ENCODE results near the gene RTN4. TPM values are rescaled to one million over a fixed set of nuclear protein-coding genes. Genes with fewer than 3 reads are reported as not detected.

RTN4 gene
- total RNA-seq, 1 experiment from 2014 or later: 249 TPM

DNA sequence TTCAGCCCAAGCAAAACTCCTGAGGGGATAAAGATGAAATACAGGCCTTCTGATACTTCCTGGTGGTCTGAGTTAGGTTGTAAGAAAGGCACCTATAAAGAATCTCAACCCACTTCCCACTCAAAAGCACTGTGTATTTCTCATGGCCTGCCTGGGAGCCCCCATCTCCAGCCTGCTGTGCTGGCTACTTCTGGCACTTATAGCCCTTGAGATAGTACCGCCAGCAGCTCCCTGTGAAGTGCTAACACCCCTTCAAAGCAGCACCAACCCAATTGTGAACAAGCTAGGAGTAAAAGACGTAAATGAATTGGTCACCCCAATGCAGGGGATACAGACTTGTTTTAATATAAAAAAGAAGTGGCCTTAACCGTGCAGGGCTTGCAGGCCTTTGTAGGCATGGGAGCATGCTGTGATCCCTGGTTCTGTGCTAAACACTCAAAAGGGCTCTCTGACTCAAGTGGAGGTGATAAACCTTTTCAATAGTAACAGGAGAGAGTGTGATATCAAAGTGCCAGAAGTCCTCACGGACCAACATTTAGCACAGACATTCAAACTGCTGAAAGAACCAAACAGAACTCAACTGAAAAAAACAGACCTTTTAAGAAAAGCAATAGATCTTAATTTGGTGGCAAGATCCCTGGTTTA, 80.8 kb downstream of the RTN4 start:
- DNase-seq (ENCODE audit: low read depth): no peak

GRCh38 chr2:54968561-54969218, 81.6 kb downstream of the RTN4 start:
- peak; percentile 14 for DNase-seq (ENCODE audit: low read depth)

GRCh38 chr2:54967759-54968365, 82.4 kb downstream of the RTN4 start:
- DNase-seq (ENCODE audit: low read depth): no peak

DNA sequence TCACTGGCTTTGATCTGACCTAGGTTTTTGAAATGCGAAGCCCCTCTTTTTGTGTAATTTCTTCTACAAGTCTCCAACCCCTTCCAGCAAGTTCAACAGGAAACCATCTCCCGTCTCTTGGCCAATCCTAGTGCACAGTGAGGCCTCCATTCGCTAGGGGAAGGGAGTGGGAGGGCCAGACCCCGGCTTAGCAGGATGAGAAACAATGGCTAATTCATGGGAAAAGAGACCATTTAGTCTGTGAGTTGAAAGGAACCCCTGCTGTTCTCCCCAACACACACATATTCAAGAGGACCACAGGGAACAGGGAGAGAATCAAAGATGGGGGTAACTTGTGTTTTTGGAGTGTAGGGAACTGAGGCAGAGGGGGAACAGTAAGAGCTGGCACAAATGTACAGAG, 83.0 kb downstream of the RTN4 start:
- DNase-seq (ENCODE audit: low read depth): no peak

GRCh38 chr2:54966837-54967236, 83.4 kb downstream of the RTN4 start:
- no peak for DNase-seq (ENCODE audit: low read depth)

DNA sequence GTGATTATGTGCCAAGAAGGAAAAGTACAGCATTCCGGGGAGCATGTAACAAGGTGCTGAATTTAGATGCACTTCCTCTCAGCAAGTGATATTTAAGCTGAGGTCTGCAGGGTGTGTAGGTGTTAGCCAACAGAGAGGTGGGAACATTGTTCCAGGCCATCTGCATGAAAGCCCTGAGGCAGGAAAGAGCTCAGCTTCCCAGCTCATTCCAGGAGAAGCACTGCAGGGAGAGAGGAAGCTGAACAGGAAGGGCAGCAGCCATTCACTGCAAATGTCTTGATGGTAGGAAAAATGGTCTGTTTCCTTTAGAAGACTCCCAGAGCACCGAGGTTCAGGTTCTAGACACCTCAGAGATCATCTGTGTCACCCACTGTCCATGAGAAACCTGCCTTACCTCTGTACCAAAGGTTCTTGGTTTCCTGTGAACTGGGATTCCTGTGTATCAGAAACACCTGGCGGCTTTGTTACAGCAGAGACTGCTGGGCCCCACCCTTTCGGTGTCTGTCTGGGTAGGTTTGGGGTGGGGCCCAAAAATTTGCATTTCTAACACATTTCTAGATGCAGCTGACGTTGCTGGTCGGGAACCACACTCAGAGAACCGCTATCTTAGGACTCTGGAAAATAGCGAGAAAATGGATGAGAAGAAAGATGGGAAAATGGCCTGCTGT, 84.0 kb downstream of the RTN4 start:
- peak; percentile 57 for DNase-seq (ENCODE audit: low read depth)

GRCh38 chr2:54965425-54965824, 84.8 kb downstream of the RTN4 start:
- DNase-seq (ENCODE audit: low read depth): no peak

DNA sequence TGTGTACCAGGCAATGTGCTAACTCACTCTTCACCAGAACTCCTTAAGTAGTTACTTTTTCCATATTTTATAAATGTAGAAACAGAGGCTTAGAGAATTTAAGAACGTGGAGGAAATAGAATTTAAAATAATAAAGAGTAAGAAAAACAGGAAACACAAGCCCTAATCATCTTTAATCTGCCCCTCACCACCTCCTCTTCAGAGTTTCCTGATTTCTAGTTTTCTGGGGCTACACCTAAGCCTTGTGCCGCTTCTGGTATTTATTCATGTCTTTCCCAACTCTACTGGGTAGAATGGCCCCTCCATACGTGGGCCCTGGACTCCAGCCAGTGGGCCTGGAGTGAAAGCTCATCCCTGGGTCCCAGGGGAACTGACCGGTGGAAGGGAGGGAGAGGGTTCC, 85.4 kb downstream of the RTN4 start:
- no peak for DNase-seq (ENCODE audit: low read depth)

GRCh38 chr2:54964271-54964670, 86.0 kb downstream of the RTN4 start:
- DNase-seq (ENCODE audit: low read depth): peak; percentile 86

DNA sequence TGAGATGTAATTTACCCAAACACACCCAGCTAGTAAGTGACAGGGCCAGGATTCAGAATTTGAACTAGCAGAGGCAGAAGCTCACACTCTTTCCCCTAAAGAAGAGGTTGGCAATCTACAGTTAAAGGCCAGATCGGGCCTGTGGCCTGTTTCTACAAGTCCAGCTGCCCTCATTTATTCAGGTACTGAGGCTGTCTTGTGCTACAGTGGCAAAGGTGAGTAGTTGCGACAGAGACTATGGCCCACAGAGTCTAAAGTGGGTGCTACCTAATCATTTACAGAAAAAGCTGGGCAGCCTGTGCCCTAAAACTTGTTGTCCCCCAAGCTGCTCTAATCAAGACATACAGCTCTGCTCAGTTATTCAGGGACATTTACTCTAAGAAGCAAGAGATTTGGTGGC, 86.8 kb downstream of the RTN4 start:
- DNase-seq (ENCODE audit: low read depth): no peak

DNA sequence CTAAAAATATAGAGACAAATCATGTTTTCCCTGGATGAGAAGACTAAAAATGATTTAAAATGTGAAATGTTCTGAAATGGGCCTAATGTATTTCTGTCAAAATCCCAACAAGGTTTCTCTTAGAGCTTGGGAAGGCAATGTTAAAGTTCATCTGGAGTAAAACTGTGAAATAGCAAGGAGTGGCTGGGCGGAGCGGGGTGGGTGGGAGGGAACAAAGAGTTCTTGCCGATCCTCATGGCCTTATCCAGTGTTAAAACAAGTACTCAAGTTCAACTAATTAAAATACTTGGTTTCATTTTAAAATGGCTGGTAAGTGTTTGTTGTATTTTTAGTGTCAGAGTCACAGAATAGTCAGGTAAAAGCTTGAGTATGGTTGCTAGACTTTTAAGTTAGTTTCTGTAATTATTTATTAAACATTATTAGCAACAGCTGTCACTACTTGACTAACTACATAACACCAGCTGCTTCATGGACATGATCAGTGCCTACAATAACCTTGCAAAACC, 87.3 kb downstream of the RTN4 start:
- DNase-seq (ENCODE audit: low read depth): no peak

DNA sequence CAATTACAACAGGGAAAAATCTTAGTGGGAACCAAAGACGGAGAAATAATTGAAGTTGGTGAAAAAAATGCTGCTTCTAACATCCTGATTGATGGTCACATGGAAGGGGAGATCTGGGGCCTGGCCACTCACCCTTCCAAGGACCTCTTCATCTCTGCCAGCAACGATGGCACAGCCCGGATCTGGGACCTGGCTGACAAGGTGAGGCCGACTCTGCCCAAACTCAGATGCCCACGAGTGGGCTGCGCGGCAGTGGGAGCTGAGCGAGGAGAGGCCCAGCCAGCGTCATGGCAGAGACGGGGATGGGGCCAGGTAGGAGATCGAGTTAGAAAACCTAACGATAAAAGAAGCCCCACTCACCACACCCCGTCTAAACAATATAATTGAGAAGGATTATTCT, 87.7 kb downstream of the RTN4 start:
- no peak for DNase-seq (ENCODE audit: low read depth)

DNA sequence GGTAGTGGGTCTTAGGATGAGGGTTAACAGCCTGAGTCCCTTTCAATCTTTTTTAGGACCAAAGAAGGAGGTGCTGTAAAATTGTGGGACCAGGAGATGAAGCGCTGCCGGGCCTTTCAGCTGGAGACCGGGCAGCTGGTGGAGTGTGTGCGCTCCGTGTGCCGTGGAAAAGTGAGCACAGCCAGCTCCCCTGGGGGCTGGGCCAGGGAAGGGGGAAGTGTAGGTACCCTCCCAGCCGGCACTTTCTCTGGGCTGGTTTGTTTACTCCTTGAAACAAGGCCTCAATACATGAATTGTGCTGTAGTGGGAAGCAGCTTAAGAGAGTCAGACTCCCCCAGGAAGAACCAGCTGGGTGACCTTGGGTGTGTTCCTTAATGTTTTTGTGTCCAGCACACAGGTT, 90.1 kb downstream of the RTN4 start:
- no peak for DNase-seq (ENCODE audit: low read depth)

- no peak for DNase-seq (ENCODE audit: low read depth)
Observed at GRCh38 chr2:54958717-54959371, 91.4 kb downstream of the RTN4 start.

DNA sequence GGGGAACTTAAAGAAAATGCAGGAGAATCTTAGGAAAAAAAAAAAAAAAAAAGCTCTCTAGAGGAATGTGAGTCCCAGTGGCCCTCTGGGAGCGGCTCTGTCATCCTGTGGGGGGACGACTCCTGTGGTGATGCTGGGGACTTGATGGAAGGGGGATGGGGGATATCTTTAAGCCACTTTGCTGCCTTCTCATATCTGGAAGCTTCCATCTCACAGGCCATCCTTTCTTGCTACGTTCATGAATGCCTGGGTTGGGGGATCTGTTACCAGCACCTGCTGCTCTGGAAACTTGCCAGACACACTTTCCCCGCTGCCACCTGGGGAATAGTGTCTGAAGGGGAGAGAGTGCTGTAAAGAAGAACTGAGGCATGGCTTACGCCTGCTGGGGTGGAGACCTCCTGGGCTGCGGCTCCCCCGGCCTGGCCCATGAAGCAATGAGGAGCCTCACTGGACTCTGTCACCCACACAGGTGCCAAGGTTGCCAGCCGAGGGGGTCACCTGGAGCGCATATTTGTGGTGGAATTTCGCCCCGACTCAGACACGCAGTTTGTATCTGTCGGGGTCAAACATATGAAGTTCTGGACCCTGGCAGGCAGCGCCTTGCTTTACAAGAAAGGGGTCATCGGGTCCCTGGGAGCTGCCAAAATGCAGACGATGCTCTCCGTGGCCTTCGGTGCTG, 92.8 kb downstream of the RTN4 start:
- DNase-seq (ENCODE audit: low read depth): no peak

- peak; percentile 46 for DNase-seq (ENCODE audit: low read depth)
Observed at GRCh38 chr2:54956111-54956627, 94.1 kb downstream of the RTN4 start.

- peak; percentile 9 for DNase-seq (ENCODE audit: low read depth)
Observed at GRCh38 chr2:54955358-54956110, 94.7 kb downstream of the RTN4 start.

- no peak for DNase-seq (ENCODE audit: low read depth)
Observed at GRCh38 chr2:54954705-54955357, 95.4 kb downstream of the RTN4 start.

DNA sequence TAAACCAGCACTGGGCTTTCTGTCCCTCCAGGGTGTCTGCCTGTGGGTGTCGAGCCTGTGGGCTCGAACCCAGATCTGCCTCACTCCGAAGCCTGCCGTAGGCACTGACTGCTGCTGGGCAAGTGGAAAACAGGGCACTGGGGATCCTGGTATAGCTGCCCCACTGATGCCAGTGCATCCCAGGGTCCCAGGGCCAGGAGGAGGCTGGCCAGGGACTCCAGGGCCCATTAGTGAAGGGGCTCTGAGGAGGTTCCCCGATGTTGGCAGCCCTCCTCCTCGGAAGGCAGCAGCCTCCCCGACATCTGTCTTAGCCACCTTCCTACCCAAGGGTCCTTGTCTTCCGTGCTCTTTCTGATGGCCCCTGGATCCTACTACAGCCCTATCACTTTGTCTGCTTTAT, 96.1 kb downstream of the RTN4 start:
- DNase-seq (ENCODE audit: low read depth): no peak

DNA sequence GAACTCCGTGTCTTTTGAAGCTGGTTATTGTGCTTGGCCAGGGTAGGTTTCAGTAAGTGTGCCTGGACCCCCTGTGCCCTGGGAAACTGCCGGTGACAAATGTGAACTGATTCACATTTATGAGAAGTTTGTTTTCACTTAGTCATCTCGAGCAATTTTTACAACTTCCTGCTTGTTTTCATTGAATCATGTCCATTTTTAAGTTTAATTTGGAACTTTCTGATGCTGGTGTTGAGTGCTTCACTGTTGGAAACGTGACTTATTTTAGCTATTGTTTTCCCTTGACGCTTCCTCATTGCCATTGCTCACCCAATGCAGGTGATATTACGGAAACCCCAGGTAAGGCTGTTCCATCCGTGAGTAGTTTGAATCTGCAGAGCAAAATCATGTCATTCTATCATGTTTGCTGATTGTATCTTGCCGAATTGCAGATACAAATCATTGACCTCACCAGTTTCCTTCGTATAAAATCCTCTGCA, 97.2 kb downstream of the RTN4 start:
- DNase-seq (ENCODE audit: low read depth): peak; percentile 70
